Measurements from ENCODE around the gene MGME1. TPM values are rescaled to one million over a fixed set of nuclear protein-coding genes. Genes with fewer than 3 reads are reported as not detected.

MGME1 gene
- total and polyA plus RNA-seq, 9 of the 15 experiments (the other 6 are each of a cell fraction or from before 2014, with no cell fraction given) = 13.4 to 45.1 (median 30.6) TPM

DNA sequence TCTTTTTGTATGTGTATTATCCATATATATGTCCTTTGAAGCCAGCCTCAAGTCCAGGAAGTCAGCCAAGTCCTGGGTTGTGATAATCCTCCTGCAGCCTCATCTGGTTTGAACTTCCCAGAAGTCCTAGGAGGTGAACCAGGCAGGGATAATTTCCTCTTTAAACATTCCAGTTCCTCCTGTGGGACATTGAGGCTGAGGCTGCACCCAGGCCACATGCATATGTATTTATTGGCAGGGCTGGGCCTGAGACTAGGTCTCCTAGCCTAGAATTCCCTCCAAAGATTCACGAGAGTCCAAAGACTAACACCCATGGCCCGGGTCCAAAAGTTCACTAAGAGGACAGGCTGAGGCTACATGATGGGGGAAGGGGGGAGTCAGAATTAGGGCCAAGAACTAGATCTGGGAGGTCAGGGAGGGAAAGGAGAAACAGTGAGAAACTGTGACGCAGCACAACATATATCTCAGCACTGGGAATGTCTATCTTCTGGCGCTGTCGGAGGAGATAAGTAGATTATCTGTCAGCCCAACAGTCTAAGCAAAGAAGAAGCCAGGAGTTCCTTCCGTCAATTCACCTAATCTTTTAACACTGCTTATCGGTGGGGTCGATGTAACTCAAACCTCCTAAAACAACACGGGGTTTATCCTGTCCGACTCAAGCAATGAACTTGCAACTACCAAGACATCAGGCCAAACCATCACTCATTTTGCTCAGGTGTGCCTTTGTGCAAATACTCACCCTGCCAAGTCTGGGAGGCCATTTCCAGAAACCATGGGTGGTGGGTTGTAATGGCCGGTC, 43.5 kb upstream of the MGME1 start (continued):
- TF ChIP-seq, protein P1, sequence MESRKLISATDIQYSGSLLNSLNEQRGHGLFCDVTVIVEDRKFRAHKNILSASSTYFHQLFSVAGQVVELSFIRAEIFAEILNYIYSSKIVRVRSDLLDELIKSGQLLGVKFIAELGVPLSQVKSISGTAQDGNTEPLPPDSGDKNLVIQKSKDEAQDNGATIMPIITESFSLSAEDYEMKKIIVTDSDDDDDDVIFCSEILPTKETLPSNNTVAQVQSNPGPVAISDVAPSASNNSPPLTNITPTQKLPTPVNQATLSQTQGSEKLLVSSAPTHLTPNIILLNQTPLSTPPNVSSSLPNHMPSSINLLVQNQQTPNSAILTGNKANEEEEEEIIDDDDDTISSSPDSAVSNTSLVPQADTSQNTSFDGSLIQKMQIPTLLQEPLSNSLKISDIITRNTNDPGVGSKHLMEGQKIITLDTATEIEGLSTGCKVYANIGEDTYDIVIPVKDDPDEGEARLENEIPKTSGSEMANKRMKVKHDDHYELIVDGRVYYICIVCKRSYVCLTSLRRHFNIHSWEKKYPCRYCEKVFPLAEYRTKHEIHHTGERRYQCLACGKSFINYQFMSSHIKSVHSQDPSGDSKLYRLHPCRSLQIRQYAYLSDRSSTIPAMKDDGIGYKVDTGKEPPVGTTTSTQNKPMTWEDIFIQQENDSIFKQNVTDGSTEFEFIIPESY (CRISPR knock-in tag; IDR thresholded peaks at IDR 0.05) = no peak
- TF ChIP-seq HMG20A (CRISPR knock-in tag; conservative IDR thresholded peaks at IDR 0.05) (no peak), ELF2 (CRISPR knock-in tag; IDR thresholded peaks at IDR 0.05) (no peak), ZNF696 (CRISPR knock-in tag; conservative IDR thresholded peaks at IDR 0.05) (no peak), MYBL2 (IDR thresholded peaks at IDR 0.05; ENCODE audit: low read depth) (no peak), MYBL2 (CRISPR knock-in tag; IDR thresholded peaks at IDR 0.05; ENCODE audit: borderline replicate concordance) (no peak), MLLT1 (IDR thresholded peaks at IDR 0.05) (no peak), ZNF445 (CRISPR knock-in tag; IDR thresholded peaks at IDR 0.05; ENCODE audit: low read depth) (no peak), TRIM24 (IDR thresholded peaks at IDR 0.05) (peak; percentile 74 to 90; a peak in 3 of 4 replicates), PRPF4 (IDR thresholded peaks at IDR 0.05; ENCODE audit: insufficient read depth, low read depth, low read length, poor library complexity, severe bottlenecking) (no peak), FOXJ2 (tag; IDR thresholded peaks at IDR 0.05) (peak; percentile 77), RBM14 (IDR thresholded peaks at IDR 0.05; ENCODE audit: borderline replicate concordance, insufficient read depth, low read depth, low read length) (no peak), ZNF644 (tag; IDR thresholded peaks at IDR 0.05; ENCODE audit: low read depth) (peak; percentile 87), ZNF76 (CRISPR knock-in tag; IDR thresholded peaks at IDR 0.05; ENCODE audit: borderline replicate concordance) (no peak), ARID2 (IDR thresholded peaks at IDR 0.05) (no peak), RFX5 (IDR thresholded peaks at IDR 0.05; ENCODE audit: low read depth, low read length) (no peak), ZNF253 (CRISPR knock-in tag; conservative IDR thresholded peaks at IDR 0.05) (no peak), ZNF740 (CRISPR knock-in tag; IDR thresholded peaks at IDR 0.05) (no peak), ZNF740 (tag; IDR thresholded peaks at IDR 0.05) (no peak)
- TF ChIP-seq, protein P2, sequence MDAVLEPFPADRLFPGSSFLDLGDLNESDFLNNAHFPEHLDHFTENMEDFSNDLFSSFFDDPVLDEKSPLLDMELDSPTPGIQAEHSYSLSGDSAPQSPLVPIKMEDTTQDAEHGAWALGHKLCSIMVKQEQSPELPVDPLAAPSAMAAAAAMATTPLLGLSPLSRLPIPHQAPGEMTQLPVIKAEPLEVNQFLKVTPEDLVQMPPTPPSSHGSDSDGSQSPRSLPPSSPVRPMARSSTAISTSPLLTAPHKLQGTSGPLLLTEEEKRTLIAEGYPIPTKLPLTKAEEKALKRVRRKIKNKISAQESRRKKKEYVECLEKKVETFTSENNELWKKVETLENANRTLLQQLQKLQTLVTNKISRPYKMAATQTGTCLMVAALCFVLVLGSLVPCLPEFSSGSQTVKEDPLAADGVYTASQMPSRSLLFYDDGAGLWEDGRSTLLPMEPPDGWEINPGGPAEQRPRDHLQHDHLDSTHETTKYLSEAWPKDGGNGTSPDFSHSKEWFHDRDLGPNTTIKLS (IDR thresholded peaks at IDR 0.05; ENCODE audit: borderline replicate concordance, low read depth) = peak; percentile 21; the same call in 1 of the 2 replicates
